Stimulated activated CD4-positive, alpha-beta T cell treated with anti-CD3 and anti-CD28 coated beads, Interleukin-15, amount 100 ng/mL, for 1 hour (primary cell): ENCODE measurements around the gene SUSD2.
"Not testable (repeated sequence)": the region's sequence is repeated elsewhere in the genome, so short reads cannot be mapped to it uniquely, and the experiment has no call there.

Source experiments
- DNase-seq, 2 donors: peaks; one replicate each; pipeline ENCODE4 v3.0.0-alpha.2; 2020; ENCODE audit warnings: low read depth in 1 of 2, low spot score in 1 of 2

The SUSD2 gene, protein sequence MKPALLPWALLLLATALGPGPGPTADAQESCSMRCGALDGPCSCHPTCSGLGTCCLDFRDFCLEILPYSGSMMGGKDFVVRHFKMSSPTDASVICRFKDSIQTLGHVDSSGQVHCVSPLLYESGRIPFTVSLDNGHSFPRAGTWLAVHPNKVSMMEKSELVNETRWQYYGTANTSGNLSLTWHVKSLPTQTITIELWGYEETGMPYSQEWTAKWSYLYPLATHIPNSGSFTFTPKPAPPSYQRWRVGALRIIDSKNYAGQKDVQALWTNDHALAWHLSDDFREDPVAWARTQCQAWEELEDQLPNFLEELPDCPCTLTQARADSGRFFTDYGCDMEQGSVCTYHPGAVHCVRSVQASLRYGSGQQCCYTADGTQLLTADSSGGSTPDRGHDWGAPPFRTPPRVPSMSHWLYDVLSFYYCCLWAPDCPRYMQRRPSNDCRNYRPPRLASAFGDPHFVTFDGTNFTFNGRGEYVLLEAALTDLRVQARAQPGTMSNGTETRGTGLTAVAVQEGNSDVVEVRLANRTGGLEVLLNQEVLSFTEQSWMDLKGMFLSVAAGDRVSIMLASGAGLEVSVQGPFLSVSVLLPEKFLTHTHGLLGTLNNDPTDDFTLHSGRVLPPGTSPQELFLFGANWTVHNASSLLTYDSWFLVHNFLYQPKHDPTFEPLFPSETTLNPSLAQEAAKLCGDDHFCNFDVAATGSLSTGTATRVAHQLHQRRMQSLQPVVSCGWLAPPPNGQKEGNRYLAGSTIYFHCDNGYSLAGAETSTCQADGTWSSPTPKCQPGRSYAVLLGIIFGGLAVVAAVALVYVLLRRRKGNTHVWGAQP

DNA sequence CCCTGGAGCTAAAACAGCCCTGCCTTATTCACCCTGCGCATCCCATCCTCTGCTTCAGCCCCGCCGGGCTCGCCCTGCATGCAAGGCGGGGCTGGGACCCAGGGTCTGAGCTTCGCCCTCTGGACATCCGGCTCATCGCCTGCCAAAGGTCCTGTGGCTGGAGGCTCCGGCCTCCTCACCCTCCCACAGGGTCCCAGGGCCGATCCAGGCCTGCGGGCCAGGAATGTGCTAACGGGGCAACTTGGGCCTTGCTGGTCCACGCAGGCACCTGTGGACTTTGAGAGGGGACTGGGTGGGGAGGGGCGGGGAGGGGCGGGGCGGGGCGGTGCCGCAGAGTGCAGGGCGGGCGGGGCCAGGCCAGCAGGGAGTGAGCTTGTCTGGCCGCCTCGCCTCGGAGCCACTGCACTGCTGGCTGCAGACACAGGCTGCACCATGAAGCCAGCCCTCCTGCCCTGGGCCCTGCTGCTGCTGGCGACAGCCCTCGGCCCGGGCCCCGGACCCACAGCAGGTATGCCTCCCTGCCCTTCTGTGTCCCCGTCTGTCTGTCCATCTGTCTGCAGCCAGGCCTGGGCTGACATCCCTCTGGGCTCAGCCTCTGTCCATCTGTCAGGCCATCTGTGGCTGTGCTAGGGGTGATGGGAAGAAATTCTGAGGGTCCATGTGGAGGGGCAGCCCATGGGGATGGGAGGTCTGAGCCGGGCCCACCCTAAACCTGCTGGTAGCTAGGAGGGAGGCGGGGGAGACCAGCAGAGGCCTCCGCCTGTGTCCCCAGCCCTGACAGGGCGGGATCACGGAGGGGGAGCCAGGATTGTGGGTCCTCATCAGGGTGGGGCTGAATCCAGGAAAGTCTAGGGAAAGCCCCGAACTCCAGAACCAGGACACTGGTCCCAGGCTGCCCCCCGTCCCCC lies at the start of gene SUSD2:
Gene SUSD2, plus strand, starts transcription at position 400 of the 908 bp plus-strand sequence. Its CDS starts 33 bp downstream, at position 433.
- DNase-seq, result no peak

DNA sequence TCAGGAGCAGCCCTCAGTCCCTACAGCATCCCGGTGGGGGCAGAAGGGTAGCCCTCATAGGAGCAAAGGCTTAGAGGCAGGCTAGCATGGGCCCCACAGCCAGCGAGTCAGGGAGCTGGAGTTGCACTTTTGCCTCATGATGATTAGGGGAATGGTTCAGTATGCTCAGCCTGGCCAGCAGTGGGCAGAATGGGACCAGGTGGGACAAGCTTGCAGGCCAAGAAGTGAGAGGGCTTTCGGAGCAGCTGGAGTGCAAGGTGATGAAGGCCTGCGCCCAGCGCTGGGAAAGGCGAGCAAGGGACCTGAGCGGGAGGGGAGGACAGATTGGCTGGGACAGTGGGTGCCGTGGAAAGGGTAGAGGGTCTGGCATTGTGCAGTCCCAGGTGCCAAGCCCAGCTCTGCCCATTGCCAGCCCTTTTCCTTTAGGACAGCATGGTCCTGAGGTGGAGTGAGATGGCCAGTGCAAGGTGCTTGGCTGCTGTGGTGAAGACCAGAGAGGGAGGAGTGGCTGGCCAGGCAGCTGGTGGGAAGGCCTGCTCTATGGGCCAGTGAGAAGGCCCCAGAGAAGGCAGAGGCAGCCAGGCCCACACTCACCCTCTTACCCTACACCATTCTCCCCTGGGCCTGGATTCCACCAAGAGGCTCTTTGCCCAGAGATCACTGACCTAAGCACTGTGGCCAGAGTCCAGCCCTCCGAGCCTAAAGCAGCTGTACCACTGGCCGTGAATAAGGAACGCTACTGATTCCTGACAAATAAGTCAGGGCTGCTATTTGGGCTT lies 47.9 kb upstream of the SUSD2 start:
- no peak for DNase-seq

DNA sequence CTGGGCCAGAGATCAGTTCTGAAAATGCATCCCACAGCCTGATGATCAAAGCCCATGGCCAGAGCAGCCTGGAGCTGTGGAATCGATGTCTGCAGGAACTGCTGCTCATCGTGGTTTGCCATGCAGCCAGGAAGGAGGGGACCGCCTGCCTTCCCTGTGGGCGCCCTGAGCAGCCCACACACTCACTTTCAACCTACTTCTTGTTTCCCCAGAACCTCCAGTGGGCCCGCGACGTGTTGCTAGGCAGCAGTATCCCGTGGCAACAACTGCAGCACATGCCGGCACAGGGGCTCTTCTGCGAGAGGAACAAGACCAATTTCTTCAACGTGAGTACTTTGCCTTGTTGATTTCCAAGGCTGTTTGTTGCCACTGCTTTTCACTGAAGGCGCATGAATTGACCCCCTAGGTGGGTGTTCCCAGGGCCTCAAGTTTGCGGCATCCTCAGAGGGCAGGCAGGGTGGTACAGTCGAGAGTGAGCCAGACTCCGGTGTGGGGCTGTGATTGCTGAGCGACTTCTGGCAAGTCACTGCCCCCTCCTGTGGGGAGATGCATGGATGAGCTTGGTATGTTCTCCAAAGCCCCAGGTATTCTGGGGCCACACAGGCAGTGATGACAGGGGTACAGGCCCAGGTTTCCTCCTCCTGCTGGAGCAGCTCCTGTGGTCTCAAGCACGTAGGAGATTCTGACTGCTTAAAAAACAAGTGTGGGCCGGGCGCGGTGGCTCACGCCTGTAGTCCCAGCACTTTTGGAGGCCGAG lies 47.0 kb upstream of the SUSD2 start:
- DNase-seq, result peak; percentile 40 to 54

DNA sequence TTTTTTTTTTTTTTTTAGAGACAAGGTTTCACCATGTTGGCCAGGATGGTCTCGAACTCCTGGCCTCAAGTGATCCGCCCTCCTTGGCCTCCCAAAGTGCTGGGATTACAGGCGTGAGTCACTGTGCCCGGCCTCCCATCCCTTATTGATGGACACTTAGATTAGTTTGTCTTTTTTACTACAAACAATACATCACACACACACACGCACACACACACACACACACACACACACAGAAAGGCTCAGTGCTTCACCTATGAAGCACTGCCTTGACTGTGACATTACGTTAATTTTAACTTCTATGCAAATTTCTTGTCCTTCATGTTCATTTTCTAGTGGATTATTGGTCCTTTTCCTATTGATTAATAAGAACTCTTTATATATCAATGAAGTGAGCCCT lies 44.8 kb upstream of the SUSD2 start:
- not testable (repeated sequence) for DNase-seq

DNA sequence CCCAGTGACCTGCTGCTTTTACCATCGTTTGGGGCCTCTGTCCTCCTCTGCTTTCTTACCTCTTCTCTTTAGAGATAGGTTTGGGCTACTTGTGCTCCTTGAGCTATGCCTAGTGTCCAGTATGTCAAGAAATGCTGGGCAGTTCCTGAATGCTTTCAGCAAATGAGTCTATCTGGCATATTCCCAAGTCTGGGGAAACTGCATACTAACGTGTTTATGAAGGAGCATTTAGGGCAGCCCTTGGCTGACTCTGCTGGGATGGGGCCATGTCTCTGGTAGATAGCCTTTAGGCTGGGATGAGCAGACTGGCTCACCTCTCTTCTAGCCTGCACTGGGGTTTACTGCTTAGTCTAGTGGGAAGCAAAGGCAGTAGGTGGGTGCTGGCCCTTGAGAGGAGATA lies 43.7 kb upstream of the SUSD2 start:
- DNase-seq, result no peak

DNA sequence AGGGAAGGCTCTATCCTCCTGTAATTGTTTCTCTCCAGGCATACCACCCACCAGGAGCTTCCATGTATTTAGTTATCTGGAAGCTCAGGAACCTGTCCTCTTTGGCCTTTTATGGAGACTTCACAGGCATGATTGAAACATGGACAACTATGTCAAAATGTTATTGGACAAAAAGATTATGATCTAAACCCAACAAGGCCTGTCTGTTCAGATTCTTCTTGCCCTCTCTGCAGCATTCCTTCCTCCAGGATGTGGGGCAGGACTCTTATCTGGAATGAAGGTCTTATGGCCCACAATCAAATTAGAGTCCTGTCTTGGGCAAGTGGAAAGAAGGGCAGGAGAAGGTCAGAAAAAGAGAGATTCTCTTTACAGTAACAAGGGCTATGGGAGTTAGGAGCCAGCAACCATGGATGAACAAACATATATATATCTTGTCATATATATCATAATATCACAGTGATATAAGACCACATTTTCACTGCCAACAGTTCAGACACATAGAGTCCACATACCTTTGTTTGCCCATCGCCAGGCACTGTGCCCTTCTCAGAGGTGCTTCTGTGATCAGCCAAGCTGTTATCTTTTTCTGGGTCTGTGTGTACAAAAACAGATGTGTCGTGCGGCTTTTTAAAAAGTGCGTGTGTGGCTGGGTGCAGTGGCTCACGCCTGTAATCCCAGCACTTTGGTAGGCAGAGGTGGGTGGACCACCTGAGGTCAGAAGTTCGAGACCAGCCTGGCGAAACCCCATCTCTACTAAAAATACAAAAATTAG lies 42.5 kb upstream of the SUSD2 start:
- DNase-seq, result no peak

DNA sequence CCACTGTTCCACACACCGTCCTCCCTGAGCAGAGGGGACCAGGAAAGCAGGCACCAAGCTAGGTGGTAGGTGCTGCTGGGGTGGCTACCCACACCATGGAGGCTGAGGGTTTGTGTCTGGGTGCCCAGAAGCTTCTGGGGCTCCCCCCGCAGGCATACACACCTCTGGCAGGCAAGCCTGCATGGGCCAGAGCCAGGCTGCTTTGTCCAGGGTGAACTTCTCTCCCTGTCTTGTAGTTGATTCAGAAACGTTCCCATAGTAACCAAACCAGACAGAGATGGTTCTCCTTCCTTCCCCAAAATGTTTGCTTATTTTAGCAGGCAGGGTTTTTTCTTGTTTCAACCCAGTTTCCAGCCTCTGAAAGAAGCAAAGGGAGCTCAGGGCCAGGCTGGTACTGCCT lies 40.9 kb upstream of the SUSD2 start:
- no peak for DNase-seq

DNA sequence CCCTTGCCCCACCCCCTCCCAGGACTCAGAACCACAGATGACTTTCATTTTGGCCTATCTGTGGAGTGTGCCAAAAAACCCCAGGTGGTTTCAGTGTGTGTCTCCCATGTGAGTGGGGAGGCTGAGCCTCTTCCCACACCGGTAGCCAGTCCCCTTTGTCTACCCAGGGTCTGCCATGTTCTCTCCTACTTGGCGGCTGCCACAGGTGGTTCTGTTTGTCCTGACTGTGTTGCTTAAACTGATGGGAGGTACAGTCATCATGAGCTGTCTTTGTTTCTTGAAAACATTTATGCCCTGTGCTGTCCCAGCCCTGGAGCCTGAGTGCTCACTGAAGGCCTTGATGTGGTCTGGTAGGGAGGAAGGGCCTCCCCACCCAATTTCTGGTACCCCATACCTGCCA lies 39.7 kb upstream of the SUSD2 start:
- no peak for DNase-seq

DNA sequence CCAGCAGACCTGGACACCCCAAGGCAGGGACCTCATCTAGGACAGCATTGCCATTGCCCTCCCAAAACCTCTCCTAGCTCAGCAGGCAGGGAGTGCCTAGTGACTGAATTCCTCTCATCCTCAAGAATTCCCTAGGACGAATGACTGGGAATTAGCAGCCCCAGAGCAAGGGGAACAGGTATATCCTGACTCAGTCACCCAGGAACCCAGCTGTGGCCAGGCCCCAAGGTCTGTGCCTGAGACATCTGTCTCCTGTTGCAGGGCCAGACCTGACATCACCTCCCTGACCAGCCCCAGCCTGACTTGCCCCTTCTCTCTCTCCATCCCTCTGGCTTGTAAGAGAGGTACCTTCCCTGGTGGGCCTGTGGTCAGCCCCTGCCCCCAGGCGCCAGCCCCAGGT lies 39.0 kb upstream of the SUSD2 start:
- no peak for DNase-seq

DNA sequence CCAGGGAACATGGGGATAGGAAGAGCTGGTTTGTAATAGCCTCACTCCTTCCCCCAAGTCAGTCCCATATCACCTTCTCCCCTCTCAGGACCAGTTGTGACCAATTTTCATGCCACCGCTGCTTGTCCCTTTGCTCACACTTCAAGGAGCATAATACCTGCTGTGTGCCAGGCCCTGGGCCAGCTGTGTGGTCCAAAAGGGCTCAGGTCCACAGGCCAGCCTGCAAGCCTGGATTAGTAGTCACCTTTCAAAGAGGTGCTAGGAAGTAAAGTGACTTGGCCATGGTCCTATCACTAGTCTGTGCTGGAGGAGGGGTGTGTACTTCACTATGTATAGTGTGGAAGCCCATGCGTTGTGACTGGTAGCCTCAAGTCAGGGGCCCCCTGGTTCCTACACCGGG lies 38.5 kb upstream of the SUSD2 start:
- DNase-seq, result no peak

DNA sequence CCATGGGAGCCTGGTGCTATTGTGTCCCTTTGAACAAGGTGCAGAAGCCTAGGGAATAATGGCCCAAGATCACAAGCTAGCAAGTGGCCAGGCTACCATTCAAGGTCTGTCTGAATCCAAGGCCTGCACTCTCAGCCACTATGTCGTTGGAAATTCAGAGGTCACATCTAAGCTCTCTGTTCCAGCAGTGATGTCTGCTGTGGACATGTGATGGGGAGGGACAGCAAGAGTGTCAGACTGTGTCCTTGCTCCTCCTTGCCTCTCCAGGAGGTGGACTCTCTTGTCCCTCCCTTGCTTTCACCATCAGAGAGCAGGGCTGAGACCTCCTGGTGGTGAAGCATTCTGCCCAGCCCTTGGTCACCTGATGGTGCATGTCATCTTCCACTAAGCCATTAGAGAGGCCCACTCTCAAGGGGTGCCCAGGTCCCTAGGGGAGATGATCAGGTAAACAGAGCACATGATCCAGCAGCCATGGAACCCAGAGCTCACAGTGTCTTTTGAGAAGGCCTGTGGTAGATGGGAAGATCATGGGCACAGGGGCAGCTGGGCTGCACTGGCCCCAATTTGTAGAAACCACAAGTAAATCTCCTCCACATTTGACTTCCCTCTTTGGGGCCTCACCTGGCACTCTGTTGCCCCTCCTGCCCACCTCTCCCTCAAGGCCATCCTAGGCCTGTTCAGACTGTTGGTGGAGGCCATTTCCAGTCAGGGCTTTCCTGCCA lies 37.1 kb upstream of the SUSD2 start:
- no peak for DNase-seq

DNA sequence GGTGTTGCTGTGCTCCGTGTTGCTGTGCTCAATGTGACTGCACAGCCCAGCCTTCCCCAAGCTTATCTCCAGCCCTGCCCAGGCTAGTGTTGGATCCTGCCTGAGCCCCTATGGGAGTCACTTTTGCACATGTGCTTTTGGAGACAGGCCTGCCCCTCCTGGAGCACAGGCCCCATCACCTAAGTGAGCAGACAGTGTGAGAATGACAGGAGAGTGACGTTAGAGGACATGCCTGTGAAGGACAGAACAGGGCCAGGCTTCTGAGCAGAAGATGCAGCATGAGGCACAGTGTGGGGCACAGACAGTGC lies 36.6 kb upstream of the SUSD2 start:
- no peak for DNase-seq

DNA sequence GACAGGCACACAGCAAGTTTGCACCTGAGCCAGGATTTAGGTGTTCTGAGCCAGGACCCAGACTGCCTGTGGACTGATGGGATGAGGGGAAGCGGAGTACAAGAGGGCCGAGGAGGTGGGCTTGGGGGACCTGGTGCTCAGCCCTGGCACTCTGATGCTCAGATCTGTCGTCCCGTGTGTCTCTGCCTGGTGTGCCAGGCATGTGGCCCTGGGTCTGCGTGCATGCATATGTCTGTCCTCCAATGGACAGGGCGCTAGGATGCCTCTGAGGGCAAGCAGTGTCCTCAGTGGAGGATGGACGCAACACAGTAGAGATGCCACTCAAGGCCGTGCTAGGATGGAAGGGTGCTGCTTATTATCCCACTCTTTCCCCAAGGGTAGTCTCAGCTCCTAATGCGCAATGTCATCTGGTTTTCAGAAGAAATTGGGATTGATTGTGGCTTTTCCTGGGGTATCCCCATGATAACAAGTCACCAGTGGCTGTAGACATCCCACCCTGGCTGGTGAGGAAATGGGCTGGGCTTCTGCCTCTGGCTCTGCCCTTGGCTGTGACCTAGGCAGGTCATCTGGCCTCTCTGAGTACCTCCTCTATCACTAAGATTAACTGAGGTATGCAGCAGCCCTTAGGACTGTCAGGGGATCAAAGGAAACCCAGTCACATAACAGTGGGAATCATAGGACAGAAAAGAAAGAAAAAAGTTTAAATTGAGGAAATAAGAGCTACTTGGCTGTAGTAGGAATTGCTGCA lies 35.7 kb upstream of the SUSD2 start:
- no peak for DNase-seq

DNA sequence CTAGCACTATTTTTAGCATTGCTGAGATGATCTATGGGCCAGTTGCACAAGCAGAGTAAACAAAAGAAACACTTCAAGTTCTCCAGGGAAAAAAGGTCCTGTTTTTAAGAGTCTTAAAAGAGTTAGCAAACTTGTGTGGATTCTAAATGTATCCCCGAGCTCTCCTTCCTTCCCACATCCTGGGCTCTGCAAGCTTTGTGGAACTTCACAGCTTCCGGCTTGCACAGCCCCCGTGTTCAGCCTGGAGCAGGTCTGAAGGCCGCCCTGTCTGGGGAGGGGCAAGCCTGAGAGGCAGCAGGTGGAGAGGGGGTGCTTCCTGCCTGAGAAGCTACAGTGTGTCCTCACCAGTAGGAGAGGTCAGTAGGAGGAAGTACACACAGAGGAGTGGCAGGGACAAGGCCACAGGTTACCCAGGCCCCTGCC lies 35.1 kb upstream of the SUSD2 start:
- no peak for DNase-seq

DNA sequence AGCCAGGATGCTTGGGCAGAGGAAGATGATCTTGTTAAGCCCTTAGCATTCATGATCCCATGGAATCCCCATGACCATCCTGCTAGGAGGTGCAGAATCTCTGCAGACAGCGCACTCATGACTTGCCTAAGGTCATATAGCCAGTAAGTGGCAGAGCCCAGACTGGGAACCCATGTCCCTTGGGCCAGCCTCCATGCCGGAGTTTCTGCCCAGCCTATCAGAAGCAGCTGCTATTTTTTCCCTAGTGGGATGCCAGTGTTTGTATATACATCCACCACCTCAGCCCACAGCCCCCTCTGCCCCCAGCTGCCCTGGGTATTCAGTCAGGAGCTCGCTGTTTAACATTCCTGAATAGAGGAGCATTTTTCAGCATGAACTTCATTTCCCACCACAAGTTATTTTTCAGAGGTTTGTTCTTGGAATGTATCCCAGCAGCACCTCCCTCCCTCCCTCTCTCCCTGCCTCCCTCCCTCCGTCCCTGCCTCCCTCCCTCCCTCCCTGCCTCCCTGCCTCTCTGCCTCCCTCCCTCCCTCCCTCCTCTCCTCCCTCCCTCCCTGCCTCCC lies 34.4 kb upstream of the SUSD2 start:
- DNase-seq, result no peak

DNA sequence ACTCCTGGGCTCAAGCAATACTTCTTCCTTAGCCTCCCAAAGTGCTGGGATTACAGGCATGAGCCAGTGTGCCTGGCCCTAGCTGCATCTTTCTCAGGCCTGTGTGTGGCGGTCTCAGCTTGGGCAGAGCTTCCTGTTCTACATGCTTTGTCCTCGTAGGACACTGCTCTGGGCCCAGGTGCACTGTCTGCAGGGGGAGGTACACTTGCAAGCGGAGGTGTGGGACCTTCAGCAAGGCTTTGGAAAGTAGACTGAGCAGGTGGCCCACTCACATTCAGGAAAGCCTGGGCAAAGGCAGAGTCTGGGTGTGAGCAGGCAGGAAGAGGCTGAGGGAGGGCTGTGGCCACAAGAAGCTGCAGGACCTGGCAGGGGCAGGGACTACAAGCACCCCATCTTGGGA lies 33.6 kb upstream of the SUSD2 start:
- DNase-seq, result no peak
